Activated gamma-delta T cell treated with anti-CD3 and anti-CD28 coated beads, Interleukin-2, amount 50 U/mL, for 16 hours (primary cell): ENCODE measurements around the gene RASGRF1.

ENCODE experiments used
- DNase-seq: peaks from one replicate; pipeline ENCODE4 v3.0.0-alpha.2; 2020; ENCODE audit warnings: low read depth

Gene RASGRF1

DNA sequence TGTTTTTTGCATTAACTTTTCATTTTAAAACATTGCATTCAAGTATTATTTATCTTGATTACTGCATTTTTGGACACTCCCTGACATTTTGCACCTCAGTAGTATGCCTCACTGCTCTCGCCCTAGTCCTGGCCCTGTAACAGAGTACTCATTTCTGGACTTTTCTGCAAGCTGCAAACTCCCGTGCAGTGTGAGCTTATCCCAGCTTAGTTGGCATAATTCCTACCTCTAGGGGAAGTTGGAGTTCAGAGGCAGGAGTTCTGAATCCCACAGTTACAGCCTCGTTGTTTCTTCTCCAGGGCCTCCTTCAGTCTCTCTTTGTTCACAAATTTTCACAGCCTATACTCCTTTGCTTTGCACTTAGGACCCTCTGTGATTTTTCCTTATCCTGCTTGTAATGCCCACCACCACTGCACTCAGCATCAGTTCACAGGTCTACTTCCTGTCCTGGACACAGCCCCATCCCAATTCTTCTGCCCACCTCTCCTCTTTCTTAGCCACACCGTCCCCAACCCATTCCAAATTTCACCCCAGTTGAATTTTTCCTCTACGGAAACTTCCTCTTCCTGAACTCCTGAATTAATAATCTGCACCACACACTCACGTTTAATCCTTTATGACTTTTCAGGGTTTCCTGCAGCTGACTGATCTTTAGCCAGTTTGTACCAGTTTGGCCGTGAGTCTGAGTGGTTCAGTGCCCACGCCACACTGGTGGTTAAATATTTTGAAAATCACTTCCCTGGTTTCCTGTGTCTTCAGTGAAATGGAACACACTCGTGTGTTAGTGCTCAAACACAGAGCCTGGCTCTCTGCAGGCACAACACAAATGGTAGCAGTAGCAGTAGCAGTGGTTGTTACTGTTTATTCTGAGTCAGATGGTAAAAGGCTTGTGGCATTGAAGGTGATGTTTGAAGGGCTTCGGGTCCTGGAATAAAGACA is 139.4 kb downstream of the RASGRF1 start:
- DNase-seq: no peak

DNA sequence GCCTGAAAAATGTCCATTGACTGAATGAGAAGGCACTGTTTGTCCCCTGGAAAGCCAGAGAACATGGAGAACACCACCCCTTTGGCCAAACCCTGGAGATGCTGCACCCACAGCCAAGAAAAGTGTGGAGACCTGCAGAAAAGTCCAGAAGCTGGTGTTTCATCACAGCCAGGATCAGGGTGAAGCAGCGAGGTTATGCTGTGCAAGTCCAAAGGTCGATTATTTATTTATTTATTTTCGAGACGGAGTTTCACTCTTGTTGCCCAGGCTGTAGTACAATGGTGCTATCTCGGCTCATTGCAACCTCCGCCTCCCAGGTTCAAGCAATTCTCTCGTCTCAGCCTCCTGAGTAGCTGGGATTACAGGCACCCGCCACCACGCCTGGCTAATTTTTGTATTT is 140.2 kb downstream of the RASGRF1 start:
- DNase-seq: no peak

DNA sequence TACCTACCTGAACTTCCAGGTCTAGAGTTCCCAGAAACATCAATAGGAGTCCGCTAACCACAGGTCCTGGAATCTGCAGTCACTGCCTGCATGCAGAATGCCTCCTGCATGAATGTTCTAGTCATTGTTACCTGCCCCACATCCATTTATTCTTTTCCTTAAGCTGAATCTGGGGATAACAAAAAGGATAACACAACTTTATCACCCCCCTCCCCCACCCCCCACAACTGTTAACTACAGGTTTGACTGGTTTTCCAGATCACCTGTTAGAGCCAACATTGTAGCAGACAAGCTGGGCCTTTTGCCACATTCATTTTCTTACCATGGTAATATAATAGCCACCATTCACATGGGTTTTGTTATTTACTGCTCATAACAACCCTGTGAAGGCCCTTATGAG is 141.1 kb downstream of the RASGRF1 start:
- no peak for DNase-seq

DNA sequence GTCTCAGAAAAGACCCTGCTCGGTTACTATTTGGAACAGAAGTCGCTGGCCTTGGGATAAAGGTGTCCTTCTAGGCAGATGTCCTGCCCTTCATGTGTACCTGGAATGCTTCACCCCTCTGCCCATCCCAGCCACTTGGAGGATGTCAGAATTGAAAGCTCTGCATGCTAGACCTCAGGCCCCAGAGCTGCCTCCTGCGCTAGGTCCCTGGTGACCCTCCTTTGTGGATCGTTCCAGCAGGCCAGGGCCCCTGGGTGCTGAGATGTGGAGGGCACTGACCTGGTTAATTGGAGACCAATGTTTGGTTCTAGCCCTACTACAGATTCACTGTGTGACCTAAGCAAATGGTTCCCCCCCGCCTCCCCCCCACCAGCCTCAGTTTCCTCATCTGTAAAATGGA is 143.1 kb downstream of the RASGRF1 start:
- DNase-seq: no peak

DNA sequence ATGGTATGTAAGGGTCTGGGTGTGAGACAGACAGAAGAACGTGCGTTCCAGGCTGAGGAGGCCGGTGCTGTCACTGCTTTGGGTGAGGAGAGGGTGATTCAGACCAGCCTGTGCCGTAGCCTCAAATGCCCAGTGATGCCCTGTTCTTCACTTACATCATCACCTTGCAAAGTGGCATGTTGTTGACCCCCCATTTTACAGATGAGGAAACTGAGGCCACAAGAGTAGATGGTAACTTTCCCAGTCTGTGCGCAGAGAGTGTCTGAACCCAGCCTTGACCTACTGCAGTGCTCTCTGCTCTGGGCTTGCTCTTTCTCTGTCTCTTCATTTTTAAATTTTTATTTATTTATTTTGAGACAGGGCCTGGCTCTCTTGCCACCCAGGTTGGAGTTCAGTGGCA is 144.1 kb downstream of the RASGRF1 start:
- DNase-seq: no peak

DNA sequence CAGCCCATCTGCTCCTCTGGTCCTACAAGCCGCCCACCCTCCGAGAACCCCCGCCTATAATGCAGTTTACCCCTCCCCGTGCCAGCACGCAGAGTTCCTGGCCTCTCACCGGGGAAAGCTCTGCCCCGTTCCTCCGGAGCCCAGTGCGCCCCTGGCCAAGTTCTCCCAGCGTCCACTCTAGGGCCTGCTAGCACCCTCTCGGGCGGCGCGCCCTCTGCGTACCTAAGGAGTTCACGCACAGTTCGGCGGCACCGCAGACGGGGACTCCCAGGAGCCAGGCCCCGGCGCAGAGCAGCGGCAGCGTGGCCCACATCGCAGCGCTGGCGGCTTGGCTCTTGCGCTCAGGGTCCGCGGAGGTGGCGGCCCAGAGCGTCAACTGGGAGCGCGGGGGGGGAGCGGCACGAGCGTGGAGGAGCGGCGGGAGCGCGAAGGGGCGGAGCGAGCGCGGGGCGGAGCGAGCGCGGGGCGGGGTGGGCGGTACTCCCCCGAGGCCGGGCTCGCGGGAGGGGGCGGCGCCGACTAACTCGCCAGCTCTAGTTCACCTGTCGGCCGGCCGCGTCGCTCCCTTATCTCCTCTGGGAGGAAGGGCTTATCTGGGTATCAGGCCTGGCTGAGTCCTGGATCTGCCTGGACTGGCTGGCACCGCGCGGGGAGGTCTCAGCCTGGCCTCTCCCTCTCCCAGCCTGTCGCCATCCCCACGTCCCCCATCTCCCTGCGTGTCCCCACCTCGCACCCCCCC is 145.7 kb downstream of the RASGRF1 start, which contains the start of gene CTSH:
Gene CTSH, minus strand, starts transcription at position 378 of the 739 bp plus-strand sequence. Its CDS starts 65 bp downstream, at position 313.
- peak; percentile 39 for DNase-seq

DNA sequence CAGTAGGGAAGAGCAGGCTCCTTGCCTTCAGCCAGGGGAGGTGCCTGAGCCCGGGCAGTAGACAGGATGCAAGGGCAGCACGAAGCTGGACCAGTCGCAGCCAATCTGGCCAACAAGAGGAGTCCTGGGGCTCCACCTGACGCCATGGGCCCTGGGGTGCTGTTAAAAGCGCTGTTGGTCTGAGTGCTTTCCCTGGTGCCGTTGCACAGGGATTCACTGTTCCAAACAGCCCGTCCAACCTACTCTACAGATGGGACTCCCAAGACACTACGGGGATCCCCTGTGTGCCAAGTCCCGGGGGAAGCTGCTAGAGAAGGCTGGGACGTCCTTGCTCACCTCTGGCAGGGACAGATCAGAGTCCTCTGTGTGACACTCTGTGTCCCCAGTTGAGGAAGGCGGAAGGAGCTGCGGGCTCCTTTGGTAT is 146.4 kb downstream of the RASGRF1 start:
- no peak for DNase-seq

DNA sequence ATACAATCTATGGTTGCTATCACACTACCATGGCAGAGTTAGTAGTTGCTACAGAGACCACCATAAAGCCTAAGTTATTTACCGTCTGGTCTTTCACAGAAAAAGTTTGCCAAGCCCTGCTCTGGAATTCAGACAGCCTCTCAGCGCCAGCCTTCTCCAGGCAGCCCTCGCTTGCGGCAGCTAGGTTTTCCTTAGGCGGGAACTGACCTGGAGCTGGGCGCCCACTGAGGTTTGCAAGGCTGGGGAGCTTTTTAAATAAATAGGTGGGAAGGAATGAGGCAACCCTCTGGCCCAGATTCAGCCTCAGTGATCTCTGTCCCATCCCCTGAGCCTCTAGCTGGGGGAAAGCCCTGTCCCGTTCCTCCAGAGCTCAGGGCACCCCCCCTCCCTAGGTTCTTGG is 146.9 kb downstream of the RASGRF1 start:
- DNase-seq: no peak

DNA sequence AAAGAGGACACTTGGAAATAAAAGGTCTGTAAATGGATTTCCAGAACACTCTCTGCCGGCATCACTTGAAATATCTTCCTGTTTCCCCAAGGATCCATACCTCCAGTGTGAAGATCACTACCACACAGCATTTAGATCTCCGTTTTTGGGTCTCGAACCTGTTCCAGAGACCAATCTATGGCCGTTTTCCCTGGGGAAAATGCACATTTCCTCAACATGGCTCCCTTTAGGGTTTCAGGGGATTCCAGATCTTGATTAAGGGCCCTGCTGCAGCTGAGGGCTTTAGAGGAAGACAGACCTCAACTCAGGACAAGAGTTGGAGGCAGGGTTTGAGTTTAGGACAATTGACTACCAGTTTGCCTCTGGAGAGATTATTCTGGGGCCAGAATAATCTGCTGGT is 147.8 kb downstream of the RASGRF1 start:
- no peak for DNase-seq

DNA sequence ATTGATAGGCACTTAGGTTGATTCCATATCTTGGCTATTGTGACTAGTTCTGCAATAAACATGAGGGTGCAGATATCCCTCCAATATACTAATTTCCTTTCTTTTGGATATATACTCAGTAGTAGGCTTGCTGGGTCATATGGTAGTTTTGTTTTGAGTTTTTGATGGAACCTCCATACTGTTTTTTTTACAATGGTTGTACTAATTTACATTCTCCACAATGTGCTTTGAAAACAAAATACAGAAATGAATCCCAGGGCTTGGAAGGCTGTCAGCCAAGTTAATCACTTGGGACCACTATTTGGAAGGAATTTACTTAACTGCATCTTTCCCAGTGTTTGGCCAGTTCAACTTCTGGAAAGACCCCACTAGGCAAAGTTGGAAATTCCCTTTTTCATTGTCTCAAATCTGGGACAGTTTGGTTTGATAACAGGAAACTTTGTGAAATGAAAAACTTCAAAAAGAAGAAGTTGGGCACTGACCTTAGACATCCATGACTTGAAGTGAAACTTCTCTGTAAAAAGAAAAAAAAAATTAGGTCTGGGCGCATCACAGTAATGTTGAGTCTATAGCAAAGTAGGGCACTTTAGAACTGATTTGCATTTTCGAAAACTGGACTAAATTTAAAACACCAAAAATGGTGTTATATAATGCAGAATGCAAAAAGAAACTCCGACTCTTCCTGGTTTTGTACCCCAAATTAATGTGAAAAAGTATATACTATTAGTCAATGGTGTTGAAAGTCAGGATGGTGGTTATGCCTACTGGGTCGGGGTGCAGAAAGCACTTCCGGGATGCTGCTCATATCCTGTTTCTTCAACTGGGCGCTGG is 151.7 kb downstream of the RASGRF1 start:
- no peak for DNase-seq

DNA sequence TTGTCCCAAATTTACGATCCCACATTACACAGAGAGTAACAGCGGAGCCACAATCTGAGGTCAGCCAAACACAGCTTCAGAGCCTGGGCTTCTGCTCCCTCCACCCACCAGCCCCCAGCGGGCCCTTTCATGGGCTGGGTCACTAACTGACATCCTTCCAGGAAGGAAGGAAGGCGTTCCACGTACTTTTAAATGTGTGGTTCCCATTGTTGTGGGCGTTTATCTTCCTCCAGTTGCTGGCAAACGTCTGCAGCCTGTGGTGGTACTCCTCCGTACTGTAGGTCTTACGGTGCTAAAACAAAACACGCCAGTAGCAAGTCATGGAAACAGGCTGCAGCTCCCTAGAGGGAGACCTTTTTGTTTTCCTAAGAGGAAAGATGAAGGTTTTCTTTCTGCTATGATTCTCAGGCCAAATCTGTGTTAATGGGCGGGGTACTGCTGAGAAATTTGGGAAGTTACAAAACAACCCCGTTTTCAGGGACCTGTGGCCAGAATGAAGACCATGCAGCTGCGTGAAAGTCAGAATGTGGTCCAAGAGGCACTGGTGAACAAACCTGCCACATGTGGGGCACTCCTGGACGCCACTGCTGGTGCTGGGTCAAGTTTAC is 153.3 kb downstream of the RASGRF1 start:
- DNase-seq: no peak

DNA sequence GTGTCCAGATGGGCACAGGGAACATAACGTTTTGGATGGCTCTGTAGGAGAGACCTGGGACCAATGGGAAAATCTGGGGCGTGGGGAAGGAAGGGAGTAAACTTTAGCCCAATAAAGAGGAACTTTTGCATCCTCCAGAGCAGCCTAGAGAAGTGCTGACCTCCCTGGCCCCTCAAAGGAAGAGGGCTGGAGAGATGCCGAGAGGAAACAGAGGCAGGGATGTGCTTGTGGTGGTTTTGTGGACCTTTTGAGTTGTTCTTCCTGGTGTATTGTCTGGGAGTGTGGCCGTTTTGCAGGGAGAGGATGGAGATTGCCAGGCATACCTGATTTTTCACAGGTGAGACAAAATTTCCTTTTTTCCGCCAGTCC is 155.9 kb downstream of the RASGRF1 start:
- DNase-seq: no peak

DNA sequence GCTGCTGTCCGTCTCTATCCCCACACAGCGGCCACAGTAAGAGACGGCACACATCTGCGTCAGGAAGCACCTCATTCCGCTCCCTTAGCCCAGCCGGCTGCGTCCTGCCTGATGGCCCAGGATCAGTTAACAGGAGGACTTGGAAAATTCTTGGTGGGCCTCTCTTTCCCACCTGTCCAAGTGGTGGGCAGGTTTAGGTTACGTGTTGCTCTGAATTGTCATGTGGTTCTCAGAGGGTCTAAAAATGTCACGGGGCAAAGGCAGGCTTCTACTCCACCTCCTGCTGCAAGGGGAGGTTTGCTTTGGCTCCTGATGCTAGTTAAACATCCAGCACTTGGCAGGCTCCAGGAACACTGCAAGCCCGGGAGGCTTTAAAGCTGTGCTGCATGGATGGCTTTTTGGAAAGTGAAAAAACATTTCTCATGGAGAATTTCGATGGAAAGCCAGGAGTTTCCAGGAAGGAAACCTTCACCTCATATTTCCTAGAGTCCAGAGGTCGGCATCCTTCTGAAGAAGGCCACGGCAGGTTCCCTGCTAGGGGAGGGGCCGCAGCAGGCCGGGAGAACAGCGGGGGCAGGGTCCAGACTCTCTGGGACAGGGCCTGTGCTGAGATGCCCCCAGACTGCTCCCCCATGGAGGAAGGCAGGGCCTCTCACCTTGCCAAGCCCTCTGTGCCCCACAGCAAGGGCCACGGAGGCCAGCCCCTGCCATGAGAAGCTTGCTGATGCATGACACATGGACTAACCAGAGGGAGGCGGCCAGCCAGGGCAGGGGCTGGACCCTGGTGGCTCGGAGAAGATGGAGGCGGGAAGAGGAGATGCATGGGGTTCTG is 156.5 kb downstream of the RASGRF1 start:
- no peak for DNase-seq

DNA sequence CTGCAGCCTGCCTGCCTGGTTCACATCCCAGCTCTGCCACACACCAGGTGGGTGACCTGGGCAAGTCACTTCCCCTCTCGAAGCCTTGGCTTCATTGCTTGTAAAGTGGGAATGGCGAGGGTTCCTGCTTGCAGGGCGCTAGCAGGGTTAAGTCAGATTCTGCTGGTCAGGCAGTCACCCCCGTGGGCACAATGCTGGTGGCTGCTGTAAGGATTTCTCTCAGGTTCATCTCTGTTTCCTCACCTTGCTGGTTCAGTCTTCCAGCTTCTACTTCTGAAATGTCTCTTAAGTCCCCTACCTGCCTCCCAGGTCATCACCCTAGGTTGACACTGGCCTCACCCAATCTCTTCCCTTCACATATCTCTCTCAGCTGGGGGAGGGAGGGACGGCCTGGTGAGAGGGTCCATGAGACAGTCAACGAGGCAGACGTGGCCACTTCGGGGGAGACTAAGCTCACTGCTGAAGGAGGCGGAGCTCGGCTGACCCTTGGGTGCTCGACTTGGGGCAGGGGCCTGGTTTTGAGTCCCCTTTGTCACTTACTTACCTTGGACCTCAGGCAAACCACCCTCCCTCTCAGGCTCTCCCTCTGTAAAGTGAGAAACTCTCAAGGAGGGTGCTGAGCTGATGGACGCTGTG is 157.3 kb downstream of the RASGRF1 start:
- no peak for DNase-seq

DNA sequence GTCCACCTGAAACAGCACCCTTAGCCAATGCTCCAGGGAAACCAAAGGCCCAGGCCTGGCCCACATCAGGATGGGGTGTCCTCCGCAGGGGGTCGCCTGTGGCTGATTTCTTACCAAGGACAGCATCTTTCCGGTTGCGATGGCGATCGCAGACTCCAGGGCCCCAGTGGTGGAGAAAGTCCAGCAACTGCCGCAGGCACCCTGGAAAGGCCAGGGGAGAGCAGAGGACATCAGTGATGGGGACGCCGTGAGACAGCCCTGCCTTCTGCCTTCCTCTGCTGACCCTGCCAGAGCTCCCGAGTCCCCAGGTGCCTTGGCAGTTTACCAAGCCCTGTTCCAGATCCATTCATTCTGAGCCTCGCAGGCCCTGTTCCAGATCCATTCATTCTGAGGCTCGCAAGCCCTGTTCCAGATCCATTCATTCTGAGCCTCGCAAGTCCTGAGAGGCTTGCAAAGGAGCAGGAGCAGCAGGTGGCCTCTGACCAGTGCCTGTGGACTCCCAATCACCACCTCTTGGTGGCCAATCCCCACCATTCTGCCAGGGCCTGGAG is 158.2 kb downstream of the RASGRF1 start:
- DNase-seq: no peak

DNA sequence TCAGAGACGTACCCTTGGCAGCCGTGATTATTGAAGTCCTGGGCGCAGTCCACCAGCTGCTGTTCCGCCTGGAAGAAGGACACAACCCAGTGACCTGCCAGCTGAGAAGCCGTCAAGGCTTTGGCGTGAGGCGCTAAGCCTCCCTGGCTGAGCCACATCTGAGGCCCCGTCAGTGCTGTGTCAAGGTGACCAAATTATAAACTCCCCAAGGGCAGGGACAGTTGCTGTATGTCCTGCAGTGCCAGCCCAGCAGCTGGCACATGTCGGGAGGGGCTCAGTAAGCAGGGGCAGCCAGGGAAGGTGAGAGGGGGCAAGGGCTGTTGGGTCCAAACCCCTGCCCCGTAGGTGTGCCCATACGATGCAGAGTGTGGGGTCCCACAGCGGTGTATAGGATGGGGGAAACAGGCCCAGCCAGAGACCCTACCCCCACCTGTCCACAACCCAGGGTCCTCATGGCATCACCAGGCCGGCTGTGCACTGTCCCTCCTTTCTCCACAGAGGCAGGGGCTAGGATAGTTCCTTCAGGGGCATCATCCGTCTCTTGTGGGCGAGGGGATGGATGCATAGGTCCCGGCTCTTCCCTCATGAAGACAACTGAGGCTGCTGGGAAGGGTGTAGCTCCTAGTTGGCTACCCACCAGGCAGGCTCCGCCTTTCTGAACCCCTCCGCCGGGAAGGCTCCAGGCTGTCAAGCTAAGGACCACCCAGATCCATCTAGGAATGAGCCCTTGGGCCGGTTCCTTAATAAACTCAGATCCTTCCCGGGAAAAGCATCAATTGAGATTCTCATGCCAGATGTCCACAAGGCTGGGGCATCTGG is 158.9 kb downstream of the RASGRF1 start:
- no peak for DNase-seq

DNA sequence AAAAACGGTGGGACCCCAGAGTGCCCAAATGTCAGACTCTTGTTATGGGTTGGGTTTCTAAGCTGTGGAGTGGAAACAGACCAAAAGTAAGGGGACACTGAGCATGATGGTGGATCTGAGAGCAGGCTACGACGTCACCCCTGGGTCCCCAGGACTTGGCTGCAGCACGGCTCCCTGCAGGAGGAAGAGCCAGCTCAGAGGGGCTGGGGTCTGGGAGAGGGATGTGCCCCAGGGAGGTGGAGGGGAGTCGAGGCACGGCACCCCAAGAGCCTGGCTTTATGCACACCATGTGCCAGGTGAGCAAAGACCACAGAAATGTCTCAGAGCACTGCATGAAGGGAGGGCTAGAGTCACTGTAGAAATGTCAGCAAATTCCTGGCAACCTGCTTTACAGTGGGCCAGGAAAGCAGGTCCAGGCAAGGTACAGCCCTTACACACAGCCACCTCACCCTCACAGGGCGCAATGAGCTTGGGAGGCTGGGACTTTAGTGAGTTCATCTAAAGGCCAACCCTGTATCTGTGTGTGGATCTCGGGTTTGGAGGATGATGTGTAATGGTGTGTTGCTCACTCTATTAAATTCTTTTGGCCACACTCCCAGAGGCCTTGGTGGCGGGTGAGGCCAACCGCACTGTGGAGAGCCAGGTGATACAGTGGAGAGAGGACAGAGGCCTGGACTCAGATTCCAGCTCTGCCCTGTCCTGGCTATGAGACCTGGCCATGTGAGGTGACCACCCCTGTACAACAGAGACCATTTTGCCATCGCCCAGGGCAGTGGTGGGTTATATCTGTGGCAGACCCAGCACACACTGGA is 159.8 kb downstream of the RASGRF1 start:
- DNase-seq: no peak

DNA sequence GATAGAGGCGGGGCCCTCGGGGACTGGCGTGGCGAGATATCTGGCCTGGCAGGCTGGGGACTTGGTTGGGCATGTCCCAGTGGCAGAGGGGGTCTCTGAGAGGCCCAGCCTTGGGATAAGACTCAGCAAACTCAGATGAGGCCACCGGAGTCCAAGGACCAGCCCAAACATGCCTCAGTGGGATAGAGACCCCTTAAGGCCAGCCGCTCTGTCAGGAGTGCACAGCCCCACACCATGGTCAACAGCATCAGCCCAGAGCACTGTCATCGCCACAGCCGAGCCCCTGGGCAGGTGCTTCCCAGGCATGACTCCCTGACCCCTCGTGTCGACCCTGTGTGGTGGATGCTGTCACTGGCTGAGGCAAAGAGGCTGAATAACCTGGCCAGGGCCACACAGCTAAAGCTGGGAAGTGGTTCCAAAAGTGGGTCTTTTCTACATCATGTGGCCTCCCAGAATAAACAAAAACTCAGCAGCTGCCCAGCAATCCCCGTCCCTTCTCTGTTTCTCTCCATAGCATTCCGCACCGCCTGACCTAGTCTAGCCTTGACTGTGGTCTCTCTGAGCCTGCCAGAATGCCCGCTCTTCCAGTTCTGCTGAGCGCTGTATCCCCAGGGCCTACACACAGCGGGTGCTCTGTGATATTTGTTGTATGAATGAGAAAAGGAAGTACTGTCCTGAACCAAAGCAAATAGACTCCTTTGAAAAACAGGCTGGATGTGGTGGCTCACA is 160.9 kb downstream of the RASGRF1 start:
- no peak for DNase-seq
